Skeletal muscle cell (primary cell): ENCODE data around the gene CCR2.
A peak's percentile ranks its signal among the peaks of the same experiment; 100 is the strongest.
"Not testable (repeated sequence)": the region's sequence is repeated elsewhere in the genome, so short reads cannot be mapped to it uniquely, and the experiment has no call there.

Experiments
- DNase-seq: peaks from one replicate; pipeline ENCODE4 v3.0.0-alpha.2; 2010; ENCODE audit warnings: low read depth
- H3K4me3 ChIP-seq: 2 replicates; pipeline ENCODE4 v1.5.1; 2011; ENCODE audit warnings: low read depth, mild to moderate bottlenecking, control low read depth, low read length, moderate library complexity

Gene CCR2

GRCh38 chr3:46398186-46398955 is 44.5 kb downstream of the CCR2 start:
- no peak for DNase-seq
- no peak overlapping the region for H3K4me3 ChIP-seq

DNA sequence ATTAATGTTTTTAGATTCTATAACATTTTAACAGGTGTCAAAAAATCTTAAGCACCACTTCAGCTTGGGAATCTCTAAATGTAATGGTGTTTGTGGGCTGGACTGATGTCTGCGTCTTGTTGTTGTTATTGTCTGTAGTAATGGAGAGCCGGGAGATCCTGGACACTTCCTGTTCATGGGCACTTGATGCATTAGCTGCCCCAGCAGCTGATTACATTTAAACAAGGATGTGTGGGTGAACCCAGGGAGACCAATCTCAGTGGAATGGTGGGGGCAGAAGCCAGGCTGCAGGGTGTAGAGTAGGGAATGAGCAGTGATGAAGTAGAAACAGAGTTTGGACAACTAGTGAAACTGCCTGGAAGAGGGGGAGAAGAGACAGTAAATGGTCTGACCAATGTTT is 45.2 kb downstream of the CCR2 start:
- no peak for DNase-seq
- H3K4me3 ChIP-seq, result no peak overlapping the region

DNA sequence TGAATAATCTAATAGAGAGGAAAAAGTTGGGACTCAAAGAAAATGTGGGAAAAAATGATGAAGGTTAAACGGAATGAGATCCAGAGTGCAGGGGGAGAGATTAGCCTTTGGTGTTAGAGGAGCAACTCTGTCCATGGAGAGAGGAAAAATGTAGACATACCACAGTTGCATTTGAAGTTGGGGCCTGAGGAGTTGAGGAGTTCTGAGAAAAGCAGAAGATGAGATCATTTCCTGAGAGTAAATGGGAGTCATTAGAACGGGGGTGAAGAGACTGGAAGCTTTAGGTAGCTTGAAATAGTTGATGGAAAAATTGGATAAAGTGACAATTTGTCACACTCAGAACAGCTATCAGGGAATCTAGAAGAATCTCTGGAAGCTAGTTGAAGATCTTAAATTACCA is 45.6 kb downstream of the CCR2 start:
- DNase-seq, result no peak
- no peak overlapping the region for H3K4me3 ChIP-seq

DNA sequence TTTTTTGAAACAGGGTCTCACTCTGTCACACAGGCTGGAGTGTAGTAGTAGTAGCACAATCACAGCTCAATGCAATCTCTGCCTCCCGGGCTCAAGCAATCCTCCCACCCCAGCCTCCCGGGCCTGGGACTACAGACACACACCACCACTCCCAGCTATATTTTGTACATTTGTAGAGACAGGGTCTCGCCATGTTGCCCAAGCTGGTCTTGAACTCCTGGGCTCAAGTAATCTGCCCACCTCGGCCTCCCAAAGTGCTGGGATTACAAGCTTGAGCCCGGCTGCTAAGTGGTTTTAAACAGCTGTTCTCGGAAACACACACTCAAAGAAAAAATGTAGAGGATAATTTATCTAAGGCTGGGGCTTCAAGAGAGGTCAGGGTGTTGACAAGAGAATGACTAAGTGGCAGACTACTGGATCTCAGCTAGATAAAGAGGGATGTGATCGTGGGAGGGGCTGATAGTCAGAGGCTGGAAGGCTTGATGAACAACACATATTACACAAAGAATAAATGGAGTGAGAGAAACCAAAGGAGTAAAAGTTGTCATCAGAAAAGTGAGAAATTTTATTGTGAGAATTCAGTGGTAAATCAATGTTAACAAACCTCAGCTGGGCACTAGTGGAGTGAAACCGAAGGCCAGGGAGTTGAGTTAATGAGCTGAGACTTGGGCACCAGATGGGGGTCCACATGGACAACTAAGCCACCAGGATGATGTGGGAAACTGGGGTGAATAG is 46.3 kb downstream of the CCR2 start:
- no peak overlapping the region for H3K4me3 ChIP-seq
- DNase-seq, result peak; percentile 31

GRCh38 chr3:46400846-46401245 is 46.9 kb downstream of the CCR2 start:
- DNase-seq, result no peak
- no peak overlapping the region for H3K4me3 ChIP-seq

- no peak overlapping the region for H3K4me3 ChIP-seq
- DNase-seq, result no peak
Observed at GRCh38 chr3:46401579-46401978, 47.7 kb downstream of the CCR2 start.

DNA sequence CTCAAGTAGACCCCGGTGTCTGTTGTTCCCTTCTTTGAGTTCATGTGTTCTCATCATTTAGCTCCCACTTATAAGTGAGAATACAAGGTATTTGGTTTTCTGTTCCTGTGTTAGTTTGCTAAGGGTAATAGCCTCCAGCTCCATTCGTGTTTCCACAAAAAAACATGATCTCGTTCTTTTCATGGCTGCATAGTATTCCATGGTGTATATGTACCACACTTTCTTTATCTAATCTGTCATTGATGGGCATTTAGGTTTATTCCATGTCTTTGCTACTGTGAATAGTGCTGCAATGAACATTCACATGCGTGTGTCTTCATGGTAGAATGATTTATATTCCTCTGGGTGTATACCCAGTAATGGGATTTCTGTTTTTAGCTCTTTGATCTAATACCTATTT is 49.0 kb downstream of the CCR2 start:
- H3K4me3 ChIP-seq, DNase-seq: not testable (repeated sequence)

GRCh38 chr3:46405301-46406019 is 51.5 kb downstream of the CCR2 start:
- no peak overlapping the region for H3K4me3 ChIP-seq
- no peak for DNase-seq

DNA sequence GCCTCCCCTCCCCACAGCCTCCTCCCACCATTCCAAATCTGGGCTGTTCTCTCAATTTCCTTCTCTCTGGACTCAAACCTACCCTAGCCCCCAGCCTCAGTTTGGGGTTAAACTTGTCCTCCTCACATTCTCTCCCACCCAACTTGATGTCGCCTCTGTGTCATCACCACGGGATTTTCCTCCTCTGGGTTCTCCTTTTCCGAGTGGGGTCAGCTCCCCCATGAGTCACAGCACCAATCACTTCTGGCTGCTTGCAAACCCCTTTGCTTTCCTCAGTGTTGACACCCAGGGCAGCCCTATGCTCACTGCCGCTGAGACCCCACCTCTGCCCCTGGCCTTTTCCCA is 52.5 kb downstream of the CCR2 start:
- DNase-seq, result no peak
- no peak overlapping the region for H3K4me3 ChIP-seq

GRCh38 chr3:46406788-46407611 is 53.1 kb downstream of the CCR2 start, which contains the start of the genes CCR5AS and CCRL2:
TSS of gene CCR5AS (minus strand) at chr3:46407066.
TSS of gene CCRL2 (plus strand) at chr3:46407259. CDS start at chr3:46408080, 821 bp downstream.
- DNase-seq, result no peak
- no peak within 1 kb of the TSS for H3K4me3 ChIP-seq

GRCh38 chr3:46407970-46408369 is 54.1 kb downstream of the CCR2 start:
- H3K4me3 ChIP-seq, result no peak overlapping the region
- no peak for DNase-seq

DNA sequence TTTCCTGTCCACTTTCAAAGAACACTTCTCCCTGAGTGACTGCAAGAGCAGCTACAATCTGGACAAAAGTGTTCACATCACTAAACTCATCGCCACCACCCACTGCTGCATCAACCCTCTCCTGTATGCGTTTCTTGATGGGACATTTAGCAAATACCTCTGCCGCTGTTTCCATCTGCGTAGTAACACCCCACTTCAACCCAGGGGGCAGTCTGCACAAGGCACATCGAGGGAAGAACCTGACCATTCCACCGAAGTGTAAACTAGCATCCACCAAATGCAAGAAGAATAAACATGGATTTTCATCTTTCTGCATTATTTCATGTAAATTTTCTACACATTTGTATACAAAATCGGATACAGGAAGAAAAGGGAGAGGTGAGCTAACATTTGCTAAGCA is 54.9 kb downstream of the CCR2 start:
- H3K4me3 ChIP-seq, result no peak overlapping the region
- no peak for DNase-seq

- no peak for DNase-seq
Observed at GRCh38 chr3:46409739-46410489, 56.0 kb downstream of the CCR2 start.

More at GRCh38 chr3:46409739-46410489, 56.0 kb downstream of the CCR2 start:
- no peak overlapping the region for H3K4me3 ChIP-seq
